Mesenchymal stem cell (in vitro differentiated cells and primary cell): ENCODE results near the gene LMBR1.
"Not testable (repeated sequence)": the region's sequence is repeated elsewhere in the genome, so short reads cannot be mapped to it uniquely, and the experiment has no call there.

Experiments used
- DNase-seq: peaks from one replicate; pipeline ENCODE4 v3.0.0-alpha.2; 2013
- H2AFZ ChIP-seq: one replicate; pipeline ENCODE4 v1.6.1; 2013; ENCODE audit warnings: low read depth, mild to moderate bottlenecking, control low read depth, inconsistent platforms, low read length, moderate library complexity
- H2AK5ac ChIP-seq: 2 replicates; pipeline ENCODE4 v1.6.1; 2013; ENCODE audit warnings: low read length, moderate library complexity, mild to moderate bottlenecking, inconsistent platforms; ENCODE audit not compliant: severe bottlenecking
- H2BK120ac ChIP-seq: one replicate; pipeline ENCODE4 v1.6.1; 2013; ENCODE audit warnings: low read depth, mild to moderate bottlenecking, inconsistent platforms, low read length, moderate library complexity
- H2BK12ac ChIP-seq, 2 experiments: one replicate each; pipeline ENCODE4 v1.6.1; 2013; ENCODE audit warnings: inconsistent platforms in 2 of 2, low read length in 2 of 2, mild to moderate bottlenecking in 2 of 2, moderate library complexity in 2 of 2, control low read depth in 1 of 2
- H2BK15ac ChIP-seq: one replicate; pipeline ENCODE4 v1.6.1; 2013; ENCODE audit warnings: mild to moderate bottlenecking, low read depth, inconsistent platforms; ENCODE audit not compliant: poor library complexity, severe bottlenecking
- H2BK5ac ChIP-seq: 2 replicates; pipeline ENCODE4 v1.6.1; 2013; ENCODE audit warnings: low read depth, mild to moderate bottlenecking, low read length, control low read depth, inconsistent platforms; ENCODE audit not compliant: poor library complexity, severe bottlenecking
- H3K14ac ChIP-seq, 2 experiments: one replicate each; pipeline ENCODE4 v1.6.1; 2013; ENCODE audit warnings: inconsistent platforms in 2 of 2, low read length in 2 of 2, control low read depth in 1 of 2, mild to moderate bottlenecking in 1 of 2, moderate library complexity in 1 of 2
- H3K18ac ChIP-seq, 2 experiments: one replicate each; pipeline ENCODE4 v1.6.1; 2013; ENCODE audit warnings: inconsistent platforms in 2 of 2, low read length in 2 of 2, control low read depth in 1 of 2, low read depth in 1 of 2, mild to moderate bottlenecking in 1 of 2
- H3K23ac ChIP-seq, 2 experiments: one replicate each; pipeline ENCODE4 v1.6.1; 2013; ENCODE audit warnings: inconsistent platforms in 2 of 2, low read length in 2 of 2, mild to moderate bottlenecking in 2 of 2, moderate library complexity in 2 of 2, control low read depth in 1 of 2
- H3K27ac ChIP-seq: 2 replicates; pipeline ENCODE4 v1.5.1; 2013; ENCODE audit warnings: mild to moderate bottlenecking, moderate library complexity, low read length, control low read depth, inconsistent platforms; ENCODE audit not compliant: poor library complexity, severe bottlenecking
- H3K27me3 ChIP-seq, 2 experiments: 2 replicates each; pipeline versions ENCODE4 v1.6.1 to v1.7.0; 2013; ENCODE audit warnings: low read length in 2 of 2, mild to moderate bottlenecking in 2 of 2, moderate library complexity in 2 of 2, control low read depth in 1 of 2, inconsistent platforms in 1 of 2; ENCODE audit not compliant: control insufficient read depth in 1 of 2, insufficient read depth in 1 of 2
- H3K36me3 ChIP-seq, 2 experiments: 2 replicates each; pipeline versions ENCODE4 v1.6.1 to v1.7.0; 2013; ENCODE audit warnings: low read length in 2 of 2, control low read depth in 1 of 2, inconsistent platforms in 1 of 2, low read depth in 1 of 2, mild to moderate bottlenecking in 1 of 2; ENCODE audit not compliant: insufficient read depth in 2 of 2, control insufficient read depth in 1 of 2
- H3K4ac ChIP-seq, 2 experiments: one replicate each; pipeline ENCODE4 v1.6.1; 2013; ENCODE audit warnings: inconsistent platforms in 2 of 2, low read length in 2 of 2, mild to moderate bottlenecking in 2 of 2, moderate library complexity in 2 of 2, control low read depth in 1 of 2, low read depth in 1 of 2
- H3K4me1 ChIP-seq: 2 replicates; pipeline ENCODE4 v1.6.1; 2013; ENCODE audit warnings: low read depth, low read length, control low read depth; ENCODE audit not compliant: control insufficient read depth, insufficient read depth
- H3K4me2 ChIP-seq: 2 replicates; pipeline ENCODE4 v1.6.1; 2013; ENCODE audit warnings: low read length, mild to moderate bottlenecking, inconsistent platforms; ENCODE audit not compliant: poor library complexity, severe bottlenecking
- H3K4me3 ChIP-seq, 2 experiments: 2 replicates each; pipeline versions ENCODE4 v1.5.1 to v1.7.0; 2013; ENCODE audit warnings: low read length in 2 of 2, mild to moderate bottlenecking in 2 of 2, control low read depth in 1 of 2, low read depth in 1 of 2; ENCODE audit not compliant: insufficient read depth in 1 of 2
- H3K79me1 ChIP-seq: replicated peaks from 2 replicates; pipeline ENCODE4 v1.6.1; 2013; ENCODE audit warnings: mild to moderate bottlenecking, control low read depth, low read length, inconsistent platforms; ENCODE audit not compliant: poor library complexity, severe bottlenecking
- H3K9ac ChIP-seq: 2 replicates; pipeline ENCODE4 v1.7.0; 2013; ENCODE audit warnings: mild to moderate bottlenecking, low read length, moderate library complexity
- H3K9me3 ChIP-seq: 2 replicates; pipeline ENCODE4 v1.7.0; 2013; ENCODE audit warnings: mild to moderate bottlenecking, low read length; ENCODE audit not compliant: control insufficient read depth
- H4K8ac ChIP-seq: one replicate; pipeline ENCODE4 v1.6.1; 2013; ENCODE audit warnings: inconsistent platforms, mild to moderate bottlenecking, low read length, moderate library complexity
- H4K91ac ChIP-seq: one replicate; pipeline ENCODE4 v1.6.1; 2013; ENCODE audit warnings: mild to moderate bottlenecking, low read length, inconsistent platforms
- WGBS: methylation state at CpG from one replicate; pipeline ENCODE4 v1.1.7; 2013; ENCODE audit warnings: mixed read lengths; 5-methylcytosine and 5-hydroxymethylcytosine counted together

LMBR1 gene

GRCh38 chr7:156703209-156703608, 189.8 kb downstream of the LMBR1 start:
- H4K8ac ChIP-seq: no peak overlapping the region
- H3K27me3 ChIP-seq: no peaks in the 10 kb centered on the region
- no peak for DNase-seq
- H3K4ac ChIP-seq: no peak overlapping the region
- H3K27ac ChIP-seq: no peak overlapping the region
- no peak overlapping the region for H2BK120ac ChIP-seq
- H3K4me1 ChIP-seq: no peaks in the 10 kb centered on the region
- H2BK12ac ChIP-seq: no peak overlapping the region
- H2BK15ac ChIP-seq: no peak overlapping the region
- 90% methylated on average over 4 of the region's 4 CpGs for WGBS
- H3K9ac ChIP-seq: no peak overlapping the region
- no peak overlapping the region for H2BK5ac ChIP-seq
- H3K4me2 ChIP-seq: no peak overlapping the region
- no peak overlapping the region for H2AFZ ChIP-seq
- no peak overlapping the region for H3K14ac ChIP-seq
- H3K79me1 ChIP-seq: peaks cover 8% of the 10 kb centered on the region
- peaks cover 3% of the 10 kb centered on the region for H3K9me3 ChIP-seq
- no peak overlapping the region for H3K4me3 ChIP-seq
- H3K18ac ChIP-seq: no peak overlapping the region
- H3K36me3 ChIP-seq: peaks cover 0 to 4% of the 10 kb centered on the region in 2 experiments
- no peak overlapping the region for H2AK5ac ChIP-seq
- no peak overlapping the region for H3K23ac ChIP-seq
- no peak overlapping the region for H4K91ac ChIP-seq

- H4K91ac ChIP-seq: no peak overlapping the region
- H3K36me3 ChIP-seq: peaks cover 0 to 4% of the 10 kb centered on the region in 2 experiments
- H2AK5ac ChIP-seq: no peak overlapping the region
- H2BK120ac ChIP-seq: no peak overlapping the region
- no peak for DNase-seq
- no peak overlapping the region for H2BK12ac ChIP-seq
- H2BK5ac ChIP-seq: no peak overlapping the region
- no peak overlapping the region for H3K27ac ChIP-seq
- peaks cover 8% of the 10 kb centered on the region for H3K79me1 ChIP-seq
- no peak overlapping the region for H3K18ac ChIP-seq
- no peak overlapping the region for H4K8ac ChIP-seq
- H3K23ac ChIP-seq: no peak overlapping the region
- H3K9ac ChIP-seq: no peak overlapping the region
- no peak overlapping the region for H3K4me3 ChIP-seq
- H3K9me3 ChIP-seq: peaks cover 1% of the 10 kb centered on the region
- no peak overlapping the region for H3K14ac ChIP-seq
- H3K4me1 ChIP-seq: no peaks in the 10 kb centered on the region
- H3K4me2 ChIP-seq: no peak overlapping the region
- no peak overlapping the region for H3K4ac ChIP-seq
- no peak overlapping the region for H2BK15ac ChIP-seq
- H3K27me3 ChIP-seq: no peaks in the 10 kb centered on the region
- no peak overlapping the region for H2AFZ ChIP-seq
These were observed 190.6 kb downstream of the LMBR1 start for GRCh38 chr7:156702399-156702798.

- not testable (repeated sequence) for H2BK15ac ChIP-seq, H4K8ac ChIP-seq, H3K27ac ChIP-seq, H2BK5ac ChIP-seq, H3K23ac ChIP-seq, H3K79me1 ChIP-seq, H3K27me3 ChIP-seq, H2AFZ ChIP-seq, H2AK5ac ChIP-seq, H3K9me3 ChIP-seq, H2BK12ac ChIP-seq, H3K4me2 ChIP-seq, H2BK120ac ChIP-seq, H3K36me3 ChIP-seq, H4K91ac ChIP-seq, H3K18ac ChIP-seq, H3K14ac ChIP-seq, H3K9ac ChIP-seq, H3K4me3 ChIP-seq, H3K4me1 ChIP-seq, DNase-seq, H3K4ac ChIP-seq
- WGBS: no CpG with 5 or more reads among the region's 1 CpG
These were observed 191.2 kb downstream of the LMBR1 start for GRCh38 chr7:156701787-156702186.

- whole genome bisulfite sequencing: 96% methylated on average over 4 of the region's 4 CpGs
- H3K27me3 ChIP-seq: not testable (repeated sequence)
These were observed 194.5 kb downstream of the LMBR1 start for GRCh38 chr7:156698512-156698911.

More at GRCh38 chr7:156698512-156698911, 194.5 kb downstream of the LMBR1 start:
- not testable (repeated sequence) for H2BK120ac ChIP-seq, H3K4me3 ChIP-seq, H3K9ac ChIP-seq, H4K91ac ChIP-seq, H2BK5ac ChIP-seq, H2BK12ac ChIP-seq, H3K27ac ChIP-seq, H3K4me2 ChIP-seq, H3K23ac ChIP-seq, H3K4me1 ChIP-seq, H2AK5ac ChIP-seq, H4K8ac ChIP-seq, H3K79me1 ChIP-seq, H3K14ac ChIP-seq, DNase-seq, H3K18ac ChIP-seq, H3K36me3 ChIP-seq, H2BK15ac ChIP-seq, H2AFZ ChIP-seq, H3K4ac ChIP-seq, H3K9me3 ChIP-seq
